Measurements from ENCODE around the gene TBCK. TPM values are rescaled to one million over a fixed set of nuclear protein-coding genes. Genes with fewer than 3 reads are reported as not detected.

Gene TBCK
- total RNA-seq, result 24.4 and 25.5 TPM in 2 replicates

- peak; percentile 87 for DNase-seq (ENCODE audit: extremely low read depth, low read depth, low spot score)
Measured at GRCh38 chr4:106315968-106316772, at the start of gene TBCK, which contains the start of gene AIMP1. Gene TBCK, minus strand, starts transcription at chr4:106316209. Its CDS starts 7,249 bp downstream, at chr4:106308960. Gene AIMP1, plus strand, starts transcription at chr4:106316550. Its CDS starts 8,460 bp downstream, at chr4:106325010.

DNA sequence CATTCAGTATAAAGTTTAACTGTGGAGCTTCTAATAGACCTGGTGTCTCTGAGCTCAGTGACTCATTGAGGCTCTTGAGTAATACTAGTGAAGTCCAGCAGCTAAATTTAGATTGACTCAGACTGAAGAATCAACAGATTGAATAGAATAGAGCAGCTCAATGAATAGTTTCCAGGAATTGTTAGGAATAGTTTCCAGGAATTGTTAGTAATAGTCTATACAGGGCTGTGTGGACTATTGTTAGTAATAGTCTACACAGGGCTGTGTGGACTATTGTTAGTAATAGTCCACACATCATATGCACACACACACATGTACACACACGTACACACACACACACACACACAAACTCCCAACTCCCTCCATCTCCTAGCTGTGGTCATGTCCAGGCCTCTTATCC lies 49.6 kb upstream of the TBCK start:
- DNase-seq (ENCODE audit: extremely low read depth, low read depth, low spot score), result peak; percentile 85

DNA sequence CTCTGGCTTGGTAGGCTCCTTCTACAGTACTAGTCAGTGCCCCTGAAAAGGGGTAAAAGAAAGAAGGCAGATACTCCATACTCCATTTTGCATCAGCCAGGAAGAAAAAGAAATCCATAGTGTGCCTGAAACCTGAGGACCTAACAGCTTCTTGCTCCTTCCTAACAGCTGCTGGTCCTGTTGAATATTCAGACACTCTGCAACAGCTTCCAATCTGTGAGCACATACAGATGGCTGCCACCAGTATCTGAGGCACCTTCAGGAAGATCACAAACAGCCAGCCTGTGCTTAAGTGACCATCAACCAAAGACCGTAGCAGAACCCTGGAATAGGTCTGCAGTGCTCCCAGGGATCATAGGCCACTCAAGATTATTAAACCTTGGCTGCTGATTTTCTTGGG lies 48.3 kb upstream of the TBCK start:
- DNase-seq (ENCODE audit: extremely low read depth, low read depth, low spot score), result no peak

GRCh38 chr4:106362086-106362825 lies 46.2 kb upstream of the TBCK start:
- DNase-seq (ENCODE audit: extremely low read depth, low read depth, low spot score), result no peak

DNA sequence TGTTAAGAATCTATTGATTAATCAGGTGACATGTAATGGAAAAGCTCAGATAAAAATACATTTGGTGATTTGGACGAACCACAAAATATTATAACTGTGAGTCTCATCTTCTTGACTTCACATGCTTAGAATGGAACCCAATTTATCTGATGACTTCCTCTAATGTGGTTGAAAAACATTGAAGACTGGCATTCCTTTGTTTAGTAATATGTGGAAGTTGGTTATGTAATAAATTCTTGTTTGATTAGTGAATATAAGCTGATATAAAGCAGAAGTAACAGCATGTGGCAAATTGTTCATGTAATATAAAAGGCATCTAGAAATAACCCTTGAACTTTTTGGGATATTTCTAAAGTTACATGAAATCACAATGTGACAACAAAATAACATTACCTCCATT lies 42.9 kb upstream of the TBCK start:
- no peak for DNase-seq (ENCODE audit: extremely low read depth, low read depth, low spot score)

- no peak for DNase-seq (ENCODE audit: extremely low read depth, low read depth, low spot score)
Measured at GRCh38 chr4:106355193-106355592, 39.2 kb upstream of the TBCK start.

DNA sequence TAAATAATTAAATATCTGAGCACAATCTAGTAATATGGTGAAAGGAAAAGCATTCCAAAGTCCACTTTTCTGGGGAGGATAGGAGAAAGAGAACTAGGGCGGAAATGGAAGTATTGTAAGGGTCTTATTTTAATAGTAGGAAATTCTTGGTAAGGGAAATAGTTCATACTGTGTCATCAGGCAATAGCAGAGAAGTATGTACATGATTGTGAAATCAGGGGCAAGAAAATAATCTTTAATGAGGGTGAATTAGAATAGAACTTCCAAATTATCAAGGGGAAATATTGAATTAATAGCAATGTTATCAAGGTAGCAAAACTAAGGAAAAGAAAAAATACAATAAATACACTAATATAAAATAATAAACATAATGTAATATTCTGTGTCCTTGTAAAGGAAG lies 37.8 kb upstream of the TBCK start:
- no peak for DNase-seq (ENCODE audit: extremely low read depth, low read depth, low spot score)

GRCh38 chr4:106351016-106351415 lies 35.0 kb upstream of the TBCK start:
- no peak for DNase-seq (ENCODE audit: extremely low read depth, low read depth, low spot score)

- DNase-seq (ENCODE audit: extremely low read depth, low read depth, low spot score), result no peak
Measured at GRCh38 chr4:106347167-106347566, 31.2 kb upstream of the TBCK start.

GRCh38 chr4:106344647-106344970 lies 28.6 kb upstream of the TBCK start:
- DNase-seq (ENCODE audit: extremely low read depth, low read depth, low spot score), result no peak

DNA sequence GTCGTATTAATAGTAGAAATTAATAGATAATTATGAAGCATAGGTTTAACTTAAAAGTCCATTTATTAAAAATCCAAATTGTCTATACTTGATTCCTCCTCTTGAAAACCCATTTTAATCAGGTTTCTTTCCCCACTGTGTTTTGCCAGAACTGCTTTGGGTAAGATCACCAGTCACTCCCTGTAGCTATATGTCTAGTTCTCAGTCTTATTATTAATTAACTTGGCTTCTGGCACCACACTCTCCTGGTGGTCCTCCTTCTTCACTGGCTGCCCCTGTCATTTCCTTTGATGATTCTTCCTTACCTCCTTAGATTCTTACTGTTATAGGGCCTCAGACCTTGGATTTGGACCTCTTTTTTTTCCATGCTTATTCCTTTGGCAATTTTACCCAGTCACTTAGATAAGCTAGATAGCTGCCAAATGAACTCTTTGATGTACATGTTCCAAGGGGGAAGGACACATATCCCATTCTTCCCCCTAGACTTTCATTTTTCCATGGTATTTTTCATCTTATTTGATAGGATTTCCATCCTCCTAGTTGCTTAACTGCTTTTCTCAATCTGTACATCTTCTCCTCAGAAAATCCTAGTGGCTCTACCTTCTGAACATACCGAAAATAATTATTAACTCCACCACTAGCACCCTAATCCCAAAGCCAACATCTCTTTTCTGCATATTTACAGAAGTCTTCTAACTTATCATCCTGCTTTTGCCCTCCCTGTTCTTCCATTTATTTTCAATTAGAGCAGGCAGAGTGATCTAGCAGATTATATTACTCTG lies 28.0 kb upstream of the TBCK start:
- DNase-seq (ENCODE audit: extremely low read depth, low read depth, low spot score), result no peak

DNA sequence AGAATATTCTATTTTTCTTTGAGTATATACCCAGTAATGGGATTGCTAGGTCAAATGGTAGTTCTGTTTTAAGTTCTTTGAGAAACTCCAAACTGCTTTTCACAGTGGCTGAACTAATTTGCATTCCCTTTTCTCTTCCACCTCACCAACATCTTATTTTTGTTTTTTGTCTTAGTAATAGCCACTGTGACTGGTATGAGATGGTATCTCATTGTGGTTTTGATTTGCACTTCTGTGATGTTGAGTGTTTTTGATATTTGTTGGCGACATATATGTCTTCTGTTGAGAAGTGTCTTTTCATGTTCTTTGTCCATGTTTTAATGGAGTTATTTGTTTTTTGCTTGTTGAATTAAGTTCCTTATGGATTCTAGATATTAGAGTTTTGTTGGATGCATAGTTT lies 24.8 kb upstream of the TBCK start:
- DNase-seq (ENCODE audit: extremely low read depth, low read depth, low spot score), result no peak

GRCh38 chr4:106339431-106339830 lies 23.4 kb upstream of the TBCK start:
- DNase-seq (ENCODE audit: extremely low read depth, low read depth, low spot score), result no peak

GRCh38 chr4:106338671-106339070 lies 22.7 kb upstream of the TBCK start:
- no peak for DNase-seq (ENCODE audit: extremely low read depth, low read depth, low spot score)

DNA sequence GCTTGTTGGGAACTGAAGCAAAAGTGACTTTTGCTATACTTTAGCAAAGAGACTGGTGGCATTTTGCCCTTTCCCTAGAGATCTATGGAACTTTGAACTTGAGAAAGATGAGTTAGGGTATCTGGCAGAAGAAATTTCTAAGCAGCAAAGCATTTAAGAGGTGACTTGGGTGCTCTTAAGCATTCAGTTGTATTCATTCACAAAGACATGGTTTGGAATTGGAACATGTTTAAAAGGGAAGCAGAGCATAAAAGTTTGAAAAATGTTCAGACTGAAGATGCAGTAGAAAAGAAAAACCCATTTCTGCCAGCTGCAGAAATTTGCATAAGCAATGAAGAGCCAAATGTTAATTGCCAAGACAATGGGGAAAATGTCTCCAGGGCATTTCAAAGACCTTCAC lies 21.9 kb upstream of the TBCK start:
- DNase-seq (ENCODE audit: extremely low read depth, low read depth, low spot score), result no peak

GRCh38 chr4:106336618-106337017 lies 20.6 kb upstream of the TBCK start:
- no peak for DNase-seq (ENCODE audit: extremely low read depth, low read depth, low spot score)

GRCh38 chr4:106334741-106335470 lies 18.9 kb upstream of the TBCK start:
- DNase-seq (ENCODE audit: extremely low read depth, low read depth, low spot score), result no peak

DNA sequence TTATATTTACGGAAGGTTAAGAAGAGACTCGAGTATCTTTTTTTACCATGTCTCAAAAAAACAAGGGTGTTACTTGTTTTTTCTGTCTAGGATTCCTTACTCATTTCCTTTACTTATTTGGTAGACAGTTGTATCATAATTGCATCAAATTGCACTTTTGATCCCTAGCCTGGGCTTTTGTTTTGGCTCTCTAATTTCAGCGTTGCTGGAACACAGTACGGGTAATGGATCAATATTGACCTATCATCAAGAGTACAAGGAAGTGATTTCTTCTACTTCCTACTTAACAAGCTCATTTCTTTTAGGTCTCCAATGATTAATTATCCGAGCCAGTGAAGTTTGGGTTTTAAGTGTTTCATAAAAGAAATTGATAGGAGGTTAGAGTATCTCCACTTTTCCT lies 17.2 kb upstream of the TBCK start:
- no peak for DNase-seq (ENCODE audit: extremely low read depth, low read depth, low spot score)

DNA sequence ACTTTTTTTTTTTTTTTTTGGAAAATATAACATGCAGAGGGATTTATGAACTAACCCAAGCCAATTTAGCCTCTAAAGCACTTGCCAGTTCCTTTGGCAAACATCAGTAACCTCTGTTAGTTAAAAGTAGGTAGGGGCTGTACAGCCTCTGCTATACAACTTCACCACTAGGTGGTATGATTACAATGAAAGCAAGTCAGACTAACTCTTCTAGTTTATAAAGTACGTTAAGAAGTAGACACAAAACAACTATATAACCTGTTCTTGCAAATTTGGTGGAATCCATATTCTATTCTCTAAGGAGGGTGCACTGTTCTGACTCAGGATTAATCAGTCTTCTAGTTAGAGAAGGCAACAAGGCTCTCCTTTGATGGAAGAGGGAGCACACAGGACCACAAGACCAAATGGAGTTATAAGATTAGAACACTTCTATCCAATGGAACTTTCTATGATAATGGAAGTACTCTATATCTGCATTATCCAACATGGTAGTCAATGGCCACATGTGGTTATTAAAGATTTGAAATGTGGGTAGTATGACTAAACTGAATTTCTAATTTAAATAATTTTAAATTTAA lies 13.1 kb upstream of the TBCK start:
- DNase-seq (ENCODE audit: extremely low read depth, low read depth, low spot score), result no peak

DNA sequence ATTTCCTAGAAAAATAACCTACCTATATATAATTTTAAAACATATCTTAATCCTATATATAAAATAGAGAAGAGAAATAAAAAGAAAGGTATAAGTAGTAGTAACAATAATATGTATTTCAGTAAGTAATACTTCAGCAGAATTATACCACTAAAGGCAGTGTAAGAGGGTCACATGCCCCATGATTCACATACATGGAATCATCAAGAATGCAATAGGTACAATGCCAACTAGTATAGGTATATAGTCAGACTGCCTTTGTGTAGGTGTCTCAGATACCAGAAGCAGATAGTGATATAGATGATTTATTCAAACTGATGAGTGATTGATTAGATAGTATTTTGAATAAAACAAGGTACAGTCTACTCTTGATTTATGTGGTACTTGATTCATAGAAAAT lies 9.8 kb upstream of the TBCK start:
- DNase-seq (ENCODE audit: extremely low read depth, low read depth, low spot score), result no peak
